ENCODE data around the gene SLC35F3. TPM values are rescaled to one million over a fixed set of nuclear protein-coding genes. Genes with fewer than 3 reads are reported as not detected.

SLC35F3 gene
- total RNA-seq, 4 donors from 2014 or later: 0.36 to 1.4 (median 0.54) TPM

DNA sequence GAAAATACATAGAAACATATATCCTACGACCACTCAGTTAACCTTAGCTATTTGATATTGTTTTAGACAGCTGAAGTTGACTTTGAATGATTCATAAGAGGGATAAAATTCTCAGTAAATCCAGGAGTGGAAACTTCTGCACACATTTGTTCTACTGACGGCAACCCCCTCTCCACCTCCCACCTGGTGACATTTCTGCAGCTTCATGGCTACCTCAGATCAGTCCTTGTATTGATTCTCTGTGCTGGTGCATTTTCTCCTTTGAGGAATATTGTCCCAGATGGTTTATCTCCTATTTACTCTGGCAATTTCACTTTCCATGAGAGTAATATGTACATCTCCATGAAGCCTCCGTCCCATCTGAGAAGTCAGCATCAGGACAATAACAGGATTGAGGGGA is 411.1 kb downstream of the SLC35F3 start:
- 72% methylated on average over 3 of the region's 3 CpGs for WGBS

DNA sequence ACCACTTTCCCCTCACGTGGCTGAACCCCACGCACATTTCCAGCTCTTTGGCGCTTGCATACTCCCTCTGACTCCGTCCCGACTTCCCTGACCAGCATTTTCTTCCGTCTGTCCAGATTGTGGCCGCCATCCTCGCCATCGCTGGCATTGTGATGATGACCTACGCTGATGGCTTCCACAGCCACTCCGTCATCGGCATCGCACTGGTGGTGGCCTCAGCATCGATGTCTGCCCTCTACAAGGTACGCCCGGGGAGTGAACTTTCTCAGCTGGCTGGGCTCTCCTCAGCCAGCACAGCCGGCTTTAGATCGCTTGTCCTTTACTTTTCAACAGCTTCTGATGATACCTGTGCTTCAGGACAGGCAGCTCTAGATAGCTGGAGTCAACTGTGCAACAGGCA is 412.0 kb downstream of the SLC35F3 start:
- peaks cover 7% of the 10 kb centered on the region for H3K4me1 ChIP-seq
- TF ChIP-seq POLR2AphosphoS5 (IDR thresholded peaks at IDR 0.05) (no peak), POLR2A (IDR thresholded peaks at IDR 0.05) (no peak), EP300 (IDR thresholded peaks at IDR 0.05) (no peak)
- TF ChIP-seq, protein P1, sequence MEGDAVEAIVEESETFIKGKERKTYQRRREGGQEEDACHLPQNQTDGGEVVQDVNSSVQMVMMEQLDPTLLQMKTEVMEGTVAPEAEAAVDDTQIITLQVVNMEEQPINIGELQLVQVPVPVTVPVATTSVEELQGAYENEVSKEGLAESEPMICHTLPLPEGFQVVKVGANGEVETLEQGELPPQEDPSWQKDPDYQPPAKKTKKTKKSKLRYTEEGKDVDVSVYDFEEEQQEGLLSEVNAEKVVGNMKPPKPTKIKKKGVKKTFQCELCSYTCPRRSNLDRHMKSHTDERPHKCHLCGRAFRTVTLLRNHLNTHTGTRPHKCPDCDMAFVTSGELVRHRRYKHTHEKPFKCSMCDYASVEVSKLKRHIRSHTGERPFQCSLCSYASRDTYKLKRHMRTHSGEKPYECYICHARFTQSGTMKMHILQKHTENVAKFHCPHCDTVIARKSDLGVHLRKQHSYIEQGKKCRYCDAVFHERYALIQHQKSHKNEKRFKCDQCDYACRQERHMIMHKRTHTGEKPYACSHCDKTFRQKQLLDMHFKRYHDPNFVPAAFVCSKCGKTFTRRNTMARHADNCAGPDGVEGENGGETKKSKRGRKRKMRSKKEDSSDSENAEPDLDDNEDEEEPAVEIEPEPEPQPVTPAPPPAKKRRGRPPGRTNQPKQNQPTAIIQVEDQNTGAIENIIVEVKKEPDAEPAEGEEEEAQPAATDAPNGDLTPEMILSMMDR (IDR thresholded peaks at IDR 0.05): no peak
- no peak overlapping the region for H3K27ac ChIP-seq
- no peak overlapping the region for H3K4me3 ChIP-seq
- no peaks in the 10 kb centered on the region for H3K9me3 ChIP-seq
- H3K27me3 ChIP-seq: no peaks in the 10 kb centered on the region
- WGBS: 91% methylated on average over 18 of the region's 18 CpGs
- no peaks in the 10 kb centered on the region for H3K36me3 ChIP-seq
- DNase-seq (ENCODE audit: low spot score in 2 of 2): no peak

More for the DNA sequence above, 411.1 kb downstream of the SLC35F3 start:
- H3K27ac ChIP-seq: no peak overlapping the region
- no peak for DNase-seq (ENCODE audit: low spot score in 2 of 2)
- H3K4me3 ChIP-seq: no peak overlapping the region
- TF ChIP-seq, protein P1 (IDR thresholded peaks at IDR 0.05): no peak
- TF ChIP-seq POLR2AphosphoS5 (IDR thresholded peaks at IDR 0.05) (no peak), EP300 (IDR thresholded peaks at IDR 0.05) (no peak)
- H3K36me3 ChIP-seq: no peaks in the 10 kb centered on the region
- peaks cover 7% of the 10 kb centered on the region for H3K4me1 ChIP-seq
- no peaks in the 10 kb centered on the region for H3K27me3 ChIP-seq
- H3K9me3 ChIP-seq: no peaks in the 10 kb centered on the region

DNA sequence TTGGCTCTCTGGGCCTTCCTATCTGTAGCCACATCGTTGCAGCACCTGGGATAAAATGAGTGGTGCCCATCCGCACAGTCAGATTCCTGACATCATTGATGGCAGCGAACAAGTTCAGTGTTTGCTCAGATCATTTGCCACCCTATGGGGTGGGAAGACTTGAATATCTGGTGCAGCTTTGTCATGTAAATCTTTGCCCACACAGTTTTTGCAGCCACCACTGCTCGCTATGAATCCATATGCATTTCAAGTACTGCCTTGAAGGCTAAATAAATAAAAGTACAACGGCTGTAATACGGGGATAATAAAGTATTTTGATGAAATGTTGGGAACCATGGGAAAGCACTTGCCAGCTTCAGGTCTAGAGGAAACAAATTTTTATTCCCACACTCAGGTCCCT is 412.5 kb downstream of the SLC35F3 start:
- Histone ChIP-seq H3K27ac (no peak overlapping the region), H3K4me3 (no peak overlapping the region)
- TF ChIP-seq, protein P1 (IDR thresholded peaks at IDR 0.05): no peak
- no peak for TF ChIP-seq POLR2AphosphoS5 (IDR thresholded peaks at IDR 0.05)
- no peak for TF ChIP-seq POLR2A (IDR thresholded peaks at IDR 0.05)
- no peak for TF ChIP-seq EP300 (IDR thresholded peaks at IDR 0.05)

DNA sequence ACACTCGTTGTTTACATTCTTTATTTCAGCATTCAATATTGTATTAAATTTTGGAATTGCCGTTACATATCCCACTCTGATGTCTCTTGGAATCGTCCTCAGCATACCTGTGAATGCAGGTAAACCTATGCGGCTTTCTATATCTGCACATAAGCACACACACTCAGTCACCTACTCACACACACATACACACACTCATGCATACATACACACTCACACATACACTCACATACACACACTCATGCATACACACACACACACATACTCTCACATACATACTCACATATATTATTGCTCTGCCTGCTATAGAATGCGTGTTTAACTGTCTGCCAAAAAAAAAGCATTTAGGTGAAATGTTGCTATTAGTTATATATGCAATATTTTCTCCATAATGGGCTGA is 415.6 kb downstream of the SLC35F3 start:
- H3K27me3 ChIP-seq: peaks cover 9% of the 10 kb centered on the region
- no peaks in the 10 kb centered on the region for H3K9me3 ChIP-seq
- TF ChIP-seq POLR2AphosphoS5 (IDR thresholded peaks at IDR 0.05) (no peak), EP300 (IDR thresholded peaks at IDR 0.05) (no peak), POLR2A (IDR thresholded peaks at IDR 0.05) (no peak)
- TF ChIP-seq, protein P1 (IDR thresholded peaks at IDR 0.05): no peak
- peaks cover 2% of the 10 kb centered on the region for H3K4me1 ChIP-seq
- no peak overlapping the region for H3K27ac ChIP-seq
- 79% methylated on average over 5 of the region's 5 CpGs for WGBS
- no peak for DNase-seq (ENCODE audit: low spot score in 2 of 2)
- H3K4me3 ChIP-seq: no peak overlapping the region
- no peaks in the 10 kb centered on the region for H3K36me3 ChIP-seq

More for the DNA sequence above, 412.5 kb downstream of the SLC35F3 start:
- 74% methylated on average over 6 of the region's 6 CpGs for WGBS
- Histone ChIP-seq H3K36me3 (no peaks in the 10 kb centered on the region), H3K9me3 (no peaks in the 10 kb centered on the region), H3K4me1 (peaks cover 7% of the 10 kb centered on the region), H3K27me3 (no peaks in the 10 kb centered on the region)
- DNase-seq (ENCODE audit: low spot score in 2 of 2): no peak

DNA sequence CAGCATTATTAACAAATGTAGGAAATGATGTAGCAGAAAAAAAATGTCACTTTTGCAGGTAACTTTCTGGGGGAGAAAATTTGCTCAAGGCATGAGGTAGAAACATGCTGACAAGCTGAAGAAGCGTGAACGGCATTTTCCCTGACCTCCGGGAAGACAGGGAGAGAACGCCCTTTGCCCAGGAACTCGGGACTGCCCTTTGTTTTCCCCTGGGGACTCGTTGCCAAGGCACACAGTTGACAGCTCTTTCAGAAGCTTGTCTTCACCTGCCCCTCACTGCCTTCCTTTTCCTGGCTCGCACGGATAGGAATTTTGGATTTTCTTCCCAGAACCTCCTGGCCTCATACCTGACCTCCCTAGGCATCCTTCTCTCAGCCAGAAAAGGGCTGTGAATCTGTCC is 416.1 kb downstream of the SLC35F3 start:
- Histone ChIP-seq H3K27ac (no peak overlapping the region), H3K36me3 (no peaks in the 10 kb centered on the region), H3K4me3 (no peak overlapping the region), H3K27me3 (peaks cover 12% of the 10 kb centered on the region), H3K4me1 (no peaks in the 10 kb centered on the region), H3K9me3 (no peaks in the 10 kb centered on the region)
- DNase-seq (ENCODE audit: low spot score in 2 of 2): no peak
- WGBS: 31% methylated on average over 8 of the region's 8 CpGs
- TF ChIP-seq, protein P1 (IDR thresholded peaks at IDR 0.05): no peak
- TF ChIP-seq POLR2AphosphoS5 (IDR thresholded peaks at IDR 0.05): no peak
- no peak for TF ChIP-seq EP300 (IDR thresholded peaks at IDR 0.05)
- TF ChIP-seq POLR2A (IDR thresholded peaks at IDR 0.05): no peak

Measured in suprapubic skin (tissue), 4 donors.